SK-N-SH (cell line): ENCODE measurements around the gene AHNAK2.

ENCODE experiments used
- CTCF ChIP-seq: fragments of 200-600 bp; sonication (generic); IDR thresholded peaks from 2 replicates; pipeline ENCODE4 v1.6.1; 2017; ENCODE audit warnings: antibody characterized with exemption, mild to moderate bottlenecking, moderate library complexity
- GATA2 ChIP-seq: sonication (generic); formaldehyde crosslinking; IDR thresholded peaks from 2 replicates; pipeline ENCODE4 v1.5.0; 2020; ENCODE audit warnings: mild to moderate bottlenecking, missing genetic modification reagents
- POLR2AphosphoS5 ChIP-seq: IDR thresholded peaks from 2 replicates; pipeline ENCODE4 v1.6.1; 2012; ENCODE audit warnings: low read depth, low read length
- RAD21 ChIP-seq: IDR thresholded peaks from 2 replicates; pipeline ENCODE4 v1.6.1; 2012; ENCODE audit warnings: mild to moderate bottlenecking, low read length
- RFX5 ChIP-seq: IDR thresholded peaks from 2 replicates; pipeline ENCODE4 v1.6.1; 2012; ENCODE audit warnings: mild to moderate bottlenecking, improper control_type of control experiment, low read length
- SMC3 ChIP-seq: IDR thresholded peaks from 2 replicates; pipeline ENCODE4 v1.6.1; 2012; ENCODE audit warnings: low read depth, low read length, improper control_type of control experiment
- TAF1 ChIP-seq: IDR thresholded peaks from 2 replicates; pipeline ENCODE4 v1.6.1; 2012; ENCODE audit warnings: low read depth, mild to moderate bottlenecking, low read length, moderate library complexity, borderline replicate concordance
- TEAD4 ChIP-seq: IDR thresholded peaks from 2 replicates; pipeline ENCODE4 v1.4.0; 2012; ENCODE audit warnings: mild to moderate bottlenecking, borderline replicate concordance; ENCODE audit not compliant: insufficient read depth
- YY1 ChIP-seq: IDR thresholded peaks from 2 replicates; pipeline ENCODE4 v1.4.0; 2012; ENCODE audit warnings: low read depth, mild to moderate bottlenecking
- ZBTB33 ChIP-seq: IDR thresholded peaks from 2 replicates; pipeline ENCODE4 v1.4.0; 2012; ENCODE audit warnings: low read depth, borderline replicate concordance

GRCh38 chr14:104932676-104933631, 45.2 kb downstream of the AHNAK2 start:
- TF ChIP-seq YY1 (no peak), CTCF (peak; percentile 48), POLR2AphosphoS5 (no peak; the same call in 1 of the 2 replicates), TAF1 (peak; percentile 74), ZBTB33 (no peak), TEAD4 (no peak), RFX5 (no peak), RAD21 (peak; percentile 31), GATA2 (CRISPR knock-in tag) (no peak), SMC3 (peak; percentile 55)
